ENCODE measurements around the gene YOD1. TPM values are rescaled to one million over a fixed set of nuclear protein-coding genes. Genes with fewer than 3 reads are reported as not detected.

YOD1 gene
- total RNA-seq, 1 experiment from 2014 or later = 11.8 TPM

GRCh38 chr1:207070811-207071210 lies 19.8 kb upstream of the YOD1 start:
- peaks cover 19% of the 10 kb centered on the region for H3K36me3 Mint-ChIP-seq (ENCODE audit: insufficient read depth, unreplicated experiment)
- H3K27me3 ChIP-seq (replicated peaks; ENCODE audit: control insufficient read depth, insufficient read depth, low read length) = no peaks in the 10 kb centered on the region
- no peak for TF ChIP-seq CTCF (IDR thresholded peaks at IDR 0.05; ENCODE audit: insufficient read depth in 1 of 2, low read depth in 1 of 2, low read length in 1 of 2, severe bottlenecking in 1 of 2, unreplicated experiment in 1 of 2)
- no peak for DNase-seq
- H3K4me1 Mint-ChIP-seq (ENCODE audit: low read depth, unreplicated experiment) = no peaks in the 10 kb centered on the region
- no peak overlapping the region for H3K4me3 Mint-ChIP-seq (ENCODE audit: unreplicated experiment)
- ChIA-PET POLR2A (no interaction called here), CTCF (interaction anchor here (0.6 to 0.7 kb wide), 2 partner anchors 18 to 336 kb away, joined by 3 to 4 read pairs; partner anchors contain the start of gene PFKFB2)
- no peaks in the 10 kb centered on the region for H3K9me3 ChIP-seq
- intact Hi-C loops (cut with micrococcal nuclease; ENCODE audit: unreplicated experiment) = no loop called here
- BruUV-seq (replicated peaks) = no TSS peak
- H3K27me3 Mint-ChIP-seq (ENCODE audit: insufficient read depth, unreplicated experiment) = no peaks in the 10 kb centered on the region
- peaks cover 3% of the 10 kb centered on the region for H3K36me3 ChIP-seq (ENCODE audit: control insufficient read depth, insufficient read depth, low read length)
- no peaks in the 10 kb centered on the region for H3K9me3 Mint-ChIP-seq (ENCODE audit: unreplicated experiment)
- H3K4me3 ChIP-seq (ENCODE audit: low read depth, low read length) = no peak overlapping the region
- no peaks in the 10 kb centered on the region for H3K4me1 ChIP-seq
- H3K27ac Mint-ChIP-seq (ENCODE audit: unreplicated experiment) = no peak overlapping the region

GRCh38 chr1:207069858-207070506 lies 19.0 kb upstream of the YOD1 start:
- DNase-seq = no peak
- Mint-ChIP-seq H3K9me3 (ENCODE audit: unreplicated experiment) (no peaks in the 10 kb centered on the region), H3K27me3 (ENCODE audit: insufficient read depth, unreplicated experiment) (no peaks in the 10 kb centered on the region), H3K4me3 (ENCODE audit: unreplicated experiment) (no peak overlapping the region), H3K4me1 (ENCODE audit: low read depth, unreplicated experiment) (no peaks in the 10 kb centered on the region), H3K36me3 (ENCODE audit: insufficient read depth, unreplicated experiment) (peaks cover 26% of the 10 kb centered on the region), H3K27ac (ENCODE audit: unreplicated experiment) (no peak overlapping the region)
- CTCF ChIA-PET = no interaction called here
- Histone ChIP-seq H3K4me1 (no peaks in the 10 kb centered on the region), H3K27me3 (replicated peaks; ENCODE audit: control insufficient read depth, insufficient read depth, low read length) (no peaks in the 10 kb centered on the region), H3K4me3 (ENCODE audit: low read depth, low read length) (no peak overlapping the region), H3K36me3 (ENCODE audit: control insufficient read depth, insufficient read depth, low read length) (peaks cover 3% of the 10 kb centered on the region), H3K9me3 (no peaks in the 10 kb centered on the region)
- TF ChIP-seq CTCF (IDR thresholded peaks at IDR 0.05; ENCODE audit: insufficient read depth in 1 of 2, low read depth in 1 of 2, low read length in 1 of 2, severe bottlenecking in 1 of 2, unreplicated experiment in 1 of 2) = no peak
- POLR2A ChIA-PET = interaction anchor here (1.3 kb wide), 1 partner anchor 17 kb away, joined by 4 read pairs; the partner anchor contains the start of gene PFKFB2
- no TSS peak for BruUV-seq (replicated peaks)
- intact Hi-C loops (cut with micrococcal nuclease; ENCODE audit: unreplicated experiment) = no loop called here

- Mint-ChIP-seq H3K27me3 (ENCODE audit: insufficient read depth, unreplicated experiment) (no peaks in the 10 kb centered on the region), H3K9me3 (ENCODE audit: unreplicated experiment) (no peaks in the 10 kb centered on the region), H3K4me1 (ENCODE audit: low read depth, unreplicated experiment) (no peaks in the 10 kb centered on the region), H3K36me3 (ENCODE audit: insufficient read depth, unreplicated experiment) (peaks cover 30% of the 10 kb centered on the region), H3K27ac (ENCODE audit: unreplicated experiment) (no peak overlapping the region), H3K4me3 (ENCODE audit: unreplicated experiment) (no peak overlapping the region)
- H3K4me1 ChIP-seq = no peaks in the 10 kb centered on the region
- TF ChIP-seq CTCF (IDR thresholded peaks at IDR 0.05; ENCODE audit: insufficient read depth in 1 of 2, low read depth in 1 of 2, low read length in 1 of 2, severe bottlenecking in 1 of 2, unreplicated experiment in 1 of 2) = no peak
- POLR2A ChIA-PET = interaction anchor here (1.3 kb wide), 1 partner anchor 16 kb away, joined by 4 read pairs; the partner anchor contains the start of gene PFKFB2
- H3K4me3 ChIP-seq (ENCODE audit: low read depth, low read length) = no peak overlapping the region
- BruUV-seq (replicated peaks) = no TSS peak
- CTCF ChIA-PET = no interaction called here
- H3K36me3 ChIP-seq (ENCODE audit: control insufficient read depth, insufficient read depth, low read length) = peaks cover 3% of the 10 kb centered on the region
- intact Hi-C loops (cut with micrococcal nuclease; ENCODE audit: unreplicated experiment) = no loop called here
- no peaks in the 10 kb centered on the region for H3K27me3 ChIP-seq (replicated peaks; ENCODE audit: control insufficient read depth, insufficient read depth, low read length)
- no peaks in the 10 kb centered on the region for H3K9me3 ChIP-seq
- no peak for DNase-seq
These were observed 18.1 kb upstream of the YOD1 start for GRCh38 chr1:207069061-207069460.
